Measurements from ENCODE around the gene OR51S1.

OR51S1 gene

DNA sequence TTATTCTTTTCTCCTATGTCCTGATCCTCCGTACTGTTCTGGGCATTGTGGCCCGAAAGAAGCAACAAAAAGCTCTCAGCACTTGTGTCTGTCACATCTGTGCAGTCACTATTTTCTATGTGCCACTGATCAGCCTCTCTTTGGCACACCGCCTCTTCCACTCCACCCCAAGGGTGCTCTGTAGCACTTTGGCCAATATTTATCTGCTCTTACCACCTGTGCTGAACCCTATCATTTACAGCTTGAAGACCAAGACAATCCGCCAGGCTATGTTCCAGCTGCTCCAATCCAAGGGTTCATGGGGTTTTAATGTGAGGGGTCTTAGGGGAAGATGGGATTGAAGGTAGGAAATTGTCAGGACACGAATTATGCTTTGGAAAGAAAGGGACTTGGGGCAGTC lies 33.5 kb upstream of the OR51S1 start:
- H3K9me3 Mint-ChIP-seq = no peaks in the 10 kb centered on the region
- H3K27me3 Mint-ChIP-seq (ENCODE audit: low read depth) = no peaks in the 10 kb centered on the region
- TF ChIP-seq, protein P1, sequence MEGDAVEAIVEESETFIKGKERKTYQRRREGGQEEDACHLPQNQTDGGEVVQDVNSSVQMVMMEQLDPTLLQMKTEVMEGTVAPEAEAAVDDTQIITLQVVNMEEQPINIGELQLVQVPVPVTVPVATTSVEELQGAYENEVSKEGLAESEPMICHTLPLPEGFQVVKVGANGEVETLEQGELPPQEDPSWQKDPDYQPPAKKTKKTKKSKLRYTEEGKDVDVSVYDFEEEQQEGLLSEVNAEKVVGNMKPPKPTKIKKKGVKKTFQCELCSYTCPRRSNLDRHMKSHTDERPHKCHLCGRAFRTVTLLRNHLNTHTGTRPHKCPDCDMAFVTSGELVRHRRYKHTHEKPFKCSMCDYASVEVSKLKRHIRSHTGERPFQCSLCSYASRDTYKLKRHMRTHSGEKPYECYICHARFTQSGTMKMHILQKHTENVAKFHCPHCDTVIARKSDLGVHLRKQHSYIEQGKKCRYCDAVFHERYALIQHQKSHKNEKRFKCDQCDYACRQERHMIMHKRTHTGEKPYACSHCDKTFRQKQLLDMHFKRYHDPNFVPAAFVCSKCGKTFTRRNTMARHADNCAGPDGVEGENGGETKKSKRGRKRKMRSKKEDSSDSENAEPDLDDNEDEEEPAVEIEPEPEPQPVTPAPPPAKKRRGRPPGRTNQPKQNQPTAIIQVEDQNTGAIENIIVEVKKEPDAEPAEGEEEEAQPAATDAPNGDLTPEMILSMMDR (IDR thresholded peaks at IDR 0.05; ENCODE audit: unreplicated experiment in 3 of 3) = no peak
- no peaks in the 10 kb centered on the region for H3K36me3 Mint-ChIP-seq (ENCODE audit: low read depth)
- H3K27ac Mint-ChIP-seq = peak overlapping the region; percentile 15 to 52 (median 50)
- H3K4me3 Mint-ChIP-seq = no peak overlapping the region
- peaks cover 50% of the 10 kb centered on the region for H3K4me1 Mint-ChIP-seq

DNA sequence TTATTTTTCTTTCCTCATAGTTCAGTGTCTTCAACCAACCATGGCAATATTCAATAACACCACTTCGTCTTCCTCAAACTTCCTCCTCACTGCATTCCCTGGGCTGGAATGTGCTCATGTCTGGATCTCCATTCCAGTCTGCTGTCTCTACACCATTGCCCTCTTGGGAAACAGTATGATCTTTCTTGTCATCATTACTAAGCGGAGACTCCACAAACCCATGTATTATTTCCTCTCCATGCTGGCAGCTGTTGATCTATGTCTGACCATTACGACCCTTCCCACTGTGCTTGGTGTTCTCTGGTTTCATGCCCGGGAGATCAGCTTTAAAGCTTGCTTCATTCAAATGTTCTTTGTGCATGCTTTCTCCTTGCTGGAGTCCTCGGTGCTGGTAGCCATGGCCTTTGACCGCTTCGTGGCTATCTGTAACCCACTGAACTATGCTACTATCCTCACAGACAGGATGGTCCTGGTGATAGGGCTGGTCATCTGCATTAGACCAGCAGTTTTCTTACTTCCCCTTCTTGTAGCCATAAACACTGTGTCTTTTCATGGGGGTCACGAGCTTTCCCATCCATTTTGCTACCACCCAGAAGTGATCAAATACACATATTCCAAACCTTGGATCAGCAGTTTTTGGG lies 33.0 kb upstream of the OR51S1 start, which contains the start of gene OR51T1:
TSS of gene OR51T1 (plus strand) at position 41 of the 641 bp plus-strand sequence. CDS start at position 41, 0 bp downstream.
- Mint-ChIP-seq H3K27ac (peak within 1 kb of the TSS; percentile 15 to 52 (median 50)), H3K27me3 (ENCODE audit: low read depth) (no peaks in the 10 kb centered on the region), H3K4me3 (no peak within 1 kb of the TSS), H3K36me3 (ENCODE audit: low read depth) (no peaks in the 10 kb centered on the region), H3K9me3 (no peaks in the 10 kb centered on the region), H3K4me1 (peaks cover 48% of the 10 kb centered on the region)
- TF ChIP-seq, protein P1 (IDR thresholded peaks at IDR 0.05; ENCODE audit: unreplicated experiment in 3 of 3) = no peak

DNA sequence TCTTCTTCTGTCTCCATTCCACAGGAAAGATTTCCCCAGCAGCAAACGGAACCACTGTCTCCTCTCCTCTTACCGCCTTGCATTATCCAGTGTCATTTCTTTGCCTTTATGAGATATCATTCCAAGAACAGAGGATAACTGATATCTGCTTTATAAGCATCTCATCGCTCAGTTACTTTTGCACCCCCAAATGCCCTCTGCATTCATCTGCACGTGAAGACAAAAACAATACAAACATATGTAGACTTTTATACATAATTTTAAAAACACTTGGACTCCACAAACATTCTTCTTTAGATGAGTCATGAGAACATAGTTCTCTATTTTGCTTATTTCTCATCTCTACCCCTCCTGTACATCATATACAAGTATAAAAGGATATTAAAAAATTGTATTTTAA lies 32.2 kb upstream of the OR51S1 start:
- Mint-ChIP-seq H3K9me3 (no peaks in the 10 kb centered on the region), H3K27me3 (ENCODE audit: low read depth) (no peaks in the 10 kb centered on the region), H3K27ac (peak overlapping the region in 2 of 3 experiments; percentile 31 to 42), H3K4me1 (peaks cover 48% of the 10 kb centered on the region), H3K4me3 (no peak overlapping the region), H3K36me3 (ENCODE audit: low read depth) (no peaks in the 10 kb centered on the region)
- TF ChIP-seq, protein P1 (IDR thresholded peaks at IDR 0.05; ENCODE audit: unreplicated experiment in 3 of 3) = no peak

DNA sequence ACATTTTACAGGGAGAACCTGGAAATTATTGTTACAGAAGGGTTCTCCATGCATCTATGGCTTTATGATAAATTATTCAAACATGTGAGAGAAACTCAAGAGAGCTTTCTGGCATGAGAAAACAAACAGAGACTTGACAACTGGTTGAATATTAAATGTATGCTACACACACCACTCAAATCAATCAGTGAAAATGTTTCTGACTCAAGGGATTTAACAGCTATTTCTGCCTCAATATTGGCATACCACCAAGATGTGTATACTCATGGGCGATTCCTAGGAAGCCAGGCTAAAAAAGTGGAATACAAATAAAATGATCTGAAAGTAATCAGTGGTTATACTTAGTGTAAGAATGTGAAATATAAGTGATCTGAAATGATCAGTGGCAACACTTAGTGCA lies 16.8 kb upstream of the OR51S1 start:
- Mint-ChIP-seq H3K27ac (peak overlapping the region in 1 of 3 experiments; percentile 55), H3K9me3 (peaks cover 16% of the 10 kb centered on the region), H3K27me3 (ENCODE audit: low read depth) (no peaks in the 10 kb centered on the region), H3K36me3 (ENCODE audit: low read depth) (no peaks in the 10 kb centered on the region), H3K4me1 (peaks cover 6% of the 10 kb centered on the region), H3K4me3 (no peak overlapping the region)
- TF ChIP-seq, protein P1 (IDR thresholded peaks at IDR 0.05; ENCODE audit: unreplicated experiment in 3 of 3) = no peak

DNA sequence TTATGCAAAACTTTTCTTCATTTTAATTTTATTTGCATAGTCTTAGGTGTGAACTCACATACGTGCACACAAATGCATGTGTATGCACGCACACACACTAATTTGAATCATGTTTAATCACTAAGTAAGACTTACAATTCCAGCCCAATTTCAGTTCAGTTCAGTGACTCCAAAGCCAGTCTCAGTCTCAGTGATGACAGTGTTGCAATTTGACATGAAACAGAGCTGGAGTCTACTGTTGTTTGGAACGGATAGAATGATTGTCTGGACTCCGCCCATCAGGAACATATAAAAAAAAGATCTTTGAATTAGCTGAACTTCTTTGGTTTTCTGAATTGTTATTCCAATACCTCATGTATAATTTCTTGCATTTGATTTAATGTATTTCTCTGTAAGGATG lies 14.9 kb upstream of the OR51S1 start:
- Mint-ChIP-seq H3K27me3 (ENCODE audit: low read depth) (no peaks in the 10 kb centered on the region), H3K9me3 (peaks cover 19% of the 10 kb centered on the region), H3K27ac (no peak overlapping the region), H3K4me3 (no peak overlapping the region), H3K36me3 (ENCODE audit: low read depth) (no peaks in the 10 kb centered on the region), H3K4me1 (peaks cover 6% of the 10 kb centered on the region)
- TF ChIP-seq, protein P1 (IDR thresholded peaks at IDR 0.05; ENCODE audit: unreplicated experiment in 3 of 3) = no peak
